Epithelial cell of esophagus (primary cell): ENCODE results near the gene NXNL1.
A peak's percentile ranks its signal among the peaks of the same experiment; 100 is the strongest.

Experiments used
- DNase-seq: peaks from one replicate; pipeline ENCODE4 v3.0.0; 2010; ENCODE audit warnings: low read depth
- H3K4me3 ChIP-seq: 2 replicates; pipeline ENCODE4 v1.5.1; 2011; ENCODE audit warnings: mild to moderate bottlenecking, low read length, control low read depth
- CTCF ChIP-seq: IDR thresholded peaks from 2 replicates; pipeline ENCODE4 v1.5.1; 2011; ENCODE audit warnings: low read depth, mild to moderate bottlenecking, low read length, control low read depth, inconsistent platforms; ENCODE audit not compliant: insufficient read depth; ENCODE audit errors: missing control alignments

The NXNL1 gene

GRCh38 chr19:17473041-17473440 is 12.3 kb upstream of the NXNL1 start:
- TF ChIP-seq CTCF: no peak
- DNase-seq: peak; percentile 74
- no peak overlapping the region for H3K4me3 ChIP-seq

- peak overlapping the region; percentile 71 for H3K4me3 ChIP-seq
- TF ChIP-seq CTCF: no peak
- DNase-seq: no peak
These were observed 10.8 kb upstream of the NXNL1 start for GRCh38 chr19:17471410-17472125.

GRCh38 chr19:17470068-17470841 is 9.5 kb upstream of the NXNL1 start, which contains the start of gene SLC27A1:
Gene SLC27A1 (plus strand): TSS chr19:17470524. CDS start chr19:17470541, 17 bp downstream.
- H3K4me3 ChIP-seq: peak within 1 kb of the TSS; percentile 71
- TF ChIP-seq CTCF: no peak
- peak; percentile 99 for DNase-seq

- peak overlapping the region; percentile 71 for H3K4me3 ChIP-seq
- TF ChIP-seq CTCF: no peak
- DNase-seq: peak; percentile 98
These were observed 8.8 kb upstream of the NXNL1 start for GRCh38 chr19:17469481-17470067.

GRCh38 chr19:17469092-17469480 is 8.4 kb upstream of the NXNL1 start:
- no peak for TF ChIP-seq CTCF
- H3K4me3 ChIP-seq: peak overlapping the region; percentile 71
- DNase-seq: no peak

GRCh38 chr19:17468302-17469091 is 7.8 kb upstream of the NXNL1 start:
- TF ChIP-seq CTCF: no peak
- DNase-seq: no peak
- H3K4me3 ChIP-seq: peak overlapping the region; percentile 71
